ENCODE data around the gene UBE2Q2. TPM values are rescaled to one million over a fixed set of nuclear protein-coding genes. Genes with fewer than 3 reads are reported as not detected.

Gene UBE2Q2
- total RNA-seq, 4 donors from 2014 or later: 64.3 to 76.7 (median 73.3) TPM

DNA sequence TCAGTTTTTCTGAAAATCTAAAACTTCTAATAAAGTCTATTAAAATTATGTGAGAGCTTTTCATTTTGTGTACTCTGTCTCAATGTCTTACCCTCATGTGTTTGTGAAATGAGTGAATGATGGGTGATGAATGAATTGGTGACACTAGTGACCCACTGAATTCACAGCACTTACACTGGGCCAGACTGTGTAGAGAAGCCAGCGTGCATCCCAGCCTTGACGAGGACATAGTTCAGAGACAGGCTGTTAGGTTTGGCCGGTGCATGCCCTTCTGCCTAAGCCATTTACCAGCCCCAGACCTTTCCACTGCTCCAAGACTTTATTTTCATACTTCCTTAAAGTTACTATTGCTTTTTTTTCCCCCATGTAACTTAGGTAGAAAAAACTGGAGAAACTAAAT is 99.2 kb downstream of the UBE2Q2 start:
- 57% methylated on average over 3 of the region's 3 CpGs for WGBS
- intact Hi-C loops (cut with DNase I): no loop called here
- Histone ChIP-seq H3K27ac (replicated peaks in 1 of 4) (no peak overlapping the region), H3K36me3 (peaks cover 0 to 5% (median 0%) of the 10 kb centered on the region in 4 donors), H3K4me1 (no peaks in the 10 kb centered on the region), H3K9me3 (no peaks in the 10 kb centered on the region), H3K4me3 (no peak overlapping the region), H3K27me3 (peaks cover 0 to 6% (median 0%) of the 10 kb centered on the region in 4 donors)
- no peak for DNase-seq (ENCODE audit: extremely low spot score)
- TF ChIP-seq POLR2AphosphoS5 (IDR thresholded peaks at IDR 0.05): no peak
- TF ChIP-seq, protein P1, sequence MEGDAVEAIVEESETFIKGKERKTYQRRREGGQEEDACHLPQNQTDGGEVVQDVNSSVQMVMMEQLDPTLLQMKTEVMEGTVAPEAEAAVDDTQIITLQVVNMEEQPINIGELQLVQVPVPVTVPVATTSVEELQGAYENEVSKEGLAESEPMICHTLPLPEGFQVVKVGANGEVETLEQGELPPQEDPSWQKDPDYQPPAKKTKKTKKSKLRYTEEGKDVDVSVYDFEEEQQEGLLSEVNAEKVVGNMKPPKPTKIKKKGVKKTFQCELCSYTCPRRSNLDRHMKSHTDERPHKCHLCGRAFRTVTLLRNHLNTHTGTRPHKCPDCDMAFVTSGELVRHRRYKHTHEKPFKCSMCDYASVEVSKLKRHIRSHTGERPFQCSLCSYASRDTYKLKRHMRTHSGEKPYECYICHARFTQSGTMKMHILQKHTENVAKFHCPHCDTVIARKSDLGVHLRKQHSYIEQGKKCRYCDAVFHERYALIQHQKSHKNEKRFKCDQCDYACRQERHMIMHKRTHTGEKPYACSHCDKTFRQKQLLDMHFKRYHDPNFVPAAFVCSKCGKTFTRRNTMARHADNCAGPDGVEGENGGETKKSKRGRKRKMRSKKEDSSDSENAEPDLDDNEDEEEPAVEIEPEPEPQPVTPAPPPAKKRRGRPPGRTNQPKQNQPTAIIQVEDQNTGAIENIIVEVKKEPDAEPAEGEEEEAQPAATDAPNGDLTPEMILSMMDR (IDR thresholded peaks at IDR 0.05): no peak
- TF ChIP-seq POLR2A (IDR thresholded peaks at IDR 0.05; ENCODE audit: low read depth): no peak
- no peak for TF ChIP-seq EP300 (IDR thresholded peaks at IDR 0.05)

DNA sequence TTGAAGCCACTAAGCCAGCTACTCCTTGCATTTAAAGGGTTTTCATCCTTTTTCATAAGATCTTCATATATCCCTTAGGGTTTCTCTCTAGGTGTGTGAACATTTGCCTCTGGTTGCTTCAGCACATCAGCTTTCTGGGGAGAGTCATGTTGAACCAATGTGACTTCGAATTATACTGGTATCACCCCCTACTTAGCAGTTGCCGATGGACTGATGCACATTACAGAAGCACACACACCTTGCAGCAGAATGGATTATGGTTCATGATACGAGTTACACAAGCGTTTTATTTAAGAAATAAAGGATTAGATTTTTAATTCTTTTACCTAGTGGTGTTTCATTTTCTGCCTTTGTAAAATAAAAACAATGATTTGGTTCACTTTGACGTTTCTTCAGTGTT is 100.0 kb downstream of the UBE2Q2 start:
- TF ChIP-seq EP300 (IDR thresholded peaks at IDR 0.05): no peak
- TF ChIP-seq POLR2A (IDR thresholded peaks at IDR 0.05; ENCODE audit: low read depth): no peak
- no peak for TF ChIP-seq POLR2AphosphoS5 (IDR thresholded peaks at IDR 0.05)
- TF ChIP-seq, protein P1 (IDR thresholded peaks at IDR 0.05): no peak
- intact Hi-C loops (cut with DNase I): no loop called here
- no peak for DNase-seq (ENCODE audit: extremely low spot score)
- WGBS: 77% methylated on average over 5 of the region's 5 CpGs
- Histone ChIP-seq H3K9me3 (no peaks in the 10 kb centered on the region), H3K36me3 (no peaks in the 10 kb centered on the region), H3K4me3 (no peak overlapping the region), H3K27me3 (peaks cover 0 to 11% (median 0%) of the 10 kb centered on the region in 4 donors), H3K27ac (replicated peaks in 1 of 4) (no peak overlapping the region), H3K4me1 (no peaks in the 10 kb centered on the region)

DNA sequence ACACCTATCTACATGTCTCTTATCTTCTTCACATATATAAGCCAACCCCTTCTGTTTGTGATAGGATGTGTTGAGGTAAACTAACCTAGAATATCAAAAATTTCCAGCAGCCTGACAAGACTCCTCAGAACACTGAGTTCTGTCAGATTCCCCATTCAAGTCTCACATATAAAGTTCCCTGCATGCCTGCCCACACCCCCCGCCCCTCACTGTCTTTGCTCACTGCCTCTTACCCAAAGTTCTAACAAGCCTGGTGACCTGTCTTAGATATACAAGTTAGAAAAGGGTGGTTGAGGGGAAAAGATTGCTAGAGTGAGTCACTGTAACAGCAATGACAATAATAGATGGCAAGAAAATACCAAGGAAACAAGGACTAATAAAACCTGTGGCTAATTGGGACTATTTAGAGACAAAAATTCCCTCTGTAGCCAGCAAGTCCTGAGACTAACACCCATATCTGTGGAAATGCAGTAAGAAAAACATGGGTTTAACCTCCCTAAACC is 100.5 kb downstream of the UBE2Q2 start:
- Histone ChIP-seq H3K36me3 (no peaks in the 10 kb centered on the region), H3K27ac (replicated peaks in 1 of 4) (no peak overlapping the region), H3K9me3 (no peaks in the 10 kb centered on the region), H3K4me3 (no peak overlapping the region), H3K4me1 (no peaks in the 10 kb centered on the region), H3K27me3 (peaks cover 0 to 17% (median 0%) of the 10 kb centered on the region in 4 donors)
- TF ChIP-seq POLR2AphosphoS5 (IDR thresholded peaks at IDR 0.05): no peak
- no peak for TF ChIP-seq POLR2A (IDR thresholded peaks at IDR 0.05; ENCODE audit: low read depth)
- no peak for TF ChIP-seq EP300 (IDR thresholded peaks at IDR 0.05)
- TF ChIP-seq, protein P1 (IDR thresholded peaks at IDR 0.05): no peak
- 46% methylated on average over 1 of the region's 1 CpG for WGBS
- DNase-seq (ENCODE audit: extremely low spot score): no peak
- intact Hi-C loops (cut with DNase I): no loop called here

DNA sequence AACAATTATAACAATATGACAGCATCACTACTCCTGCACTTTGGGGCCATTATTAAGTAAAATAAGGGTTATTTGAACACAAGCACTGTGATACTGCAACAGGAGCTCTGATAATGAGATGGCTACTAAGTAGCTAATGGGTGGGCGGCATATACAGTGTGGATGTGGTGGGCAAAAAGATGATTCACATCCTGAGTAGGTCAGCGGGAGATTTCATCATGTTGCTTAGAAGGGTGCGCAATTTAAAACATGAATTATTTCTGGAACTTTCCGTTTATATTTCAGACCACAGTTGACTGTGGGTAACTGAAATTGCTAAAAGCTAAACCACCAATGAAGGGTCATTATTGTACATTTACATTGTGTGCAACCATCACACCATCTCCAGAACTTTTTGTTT is 102.7 kb downstream of the UBE2Q2 start:
- intact Hi-C loops (cut with DNase I): no loop called here
- WGBS: 83% methylated on average over 4 of the region's 4 CpGs
- Histone ChIP-seq H3K27me3 (peaks cover 0 to 20% (median 0%) of the 10 kb centered on the region in 4 donors), H3K4me3 (no peak overlapping the region), H3K4me1 (no peaks in the 10 kb centered on the region), H3K27ac (replicated peaks in 1 of 4) (no peak overlapping the region), H3K36me3 (no peaks in the 10 kb centered on the region), H3K9me3 (no peaks in the 10 kb centered on the region)
- TF ChIP-seq, protein P1 (IDR thresholded peaks at IDR 0.05): no peak
- TF ChIP-seq POLR2AphosphoS5 (IDR thresholded peaks at IDR 0.05): no peak
- TF ChIP-seq EP300 (IDR thresholded peaks at IDR 0.05): no peak
- TF ChIP-seq POLR2A (IDR thresholded peaks at IDR 0.05; ENCODE audit: low read depth): no peak
- no peak for DNase-seq (ENCODE audit: extremely low spot score)

DNA sequence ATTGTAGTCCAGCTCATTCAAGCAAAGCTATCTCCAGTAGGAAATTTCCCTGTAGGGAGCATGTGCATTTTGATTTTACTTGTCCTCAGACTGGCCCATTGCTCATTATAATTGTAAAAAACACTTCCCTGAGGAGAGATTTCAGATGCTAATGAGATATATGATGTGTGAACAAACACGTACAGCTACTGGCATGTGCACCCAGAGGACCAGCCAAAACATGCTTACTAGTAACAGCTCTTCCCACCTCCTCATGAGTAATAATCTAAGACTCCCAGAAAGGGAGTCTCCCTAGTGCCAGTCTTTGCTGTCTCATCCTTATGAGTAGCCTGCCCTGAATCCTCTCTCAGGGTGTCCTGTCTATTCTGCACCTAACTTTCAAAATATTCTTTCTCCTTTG is 103.8 kb downstream of the UBE2Q2 start:
- intact Hi-C loops (cut with DNase I): no loop called here
- DNase-seq (ENCODE audit: extremely low spot score): no peak
- Histone ChIP-seq H3K36me3 (no peaks in the 10 kb centered on the region), H3K4me1 (no peaks in the 10 kb centered on the region), H3K27me3 (peaks cover 0 to 20% (median 0%) of the 10 kb centered on the region in 4 donors), H3K9me3 (no peaks in the 10 kb centered on the region), H3K4me3 (no peak overlapping the region), H3K27ac (replicated peaks in 1 of 4) (no peak overlapping the region)
- TF ChIP-seq, protein P1 (IDR thresholded peaks at IDR 0.05): no peak
- TF ChIP-seq POLR2A (IDR thresholded peaks at IDR 0.05; ENCODE audit: low read depth) (no peak), POLR2AphosphoS5 (IDR thresholded peaks at IDR 0.05) (no peak), EP300 (IDR thresholded peaks at IDR 0.05) (no peak)
- WGBS: 60% methylated on average over 1 of the region's 1 CpG
